Spleen (tissue), 11 donors: ENCODE data around the gene CEP55. TPM values are rescaled to one million over a fixed set of nuclear protein-coding genes. Genes with fewer than 3 reads are reported as not detected.

Experiments
- polyA plus RNA-seq, 3 donors: library from polyadenylated mRNA; stranded (reverse); fragments of 200-250 nt; gene quantifications; one replicate each; pipeline ENCODE4 v1.2.1, GENCODE V29; 2013
- small RNA-seq, 4 donors: library from RNA; depleted of rRNA; stranded (forward); fragments of <200 nt; gene quantifications; one replicate each; pipeline ENCODE3, GENCODE V24; 2016
- total RNA-seq, 7 donors: library from RNA; depleted of rRNA in 3 of 7; stranded (reverse); fragments of >200 nt in 3 of 7; fragmentation: NEBNext Ultra II Directional in 4 of 7; extraction: Animal tissue kit (Norgen Biotek cat#: 25700) in 4 of 7; gene quantifications; one replicate each; pipeline versions ENCODE4 v1.1.0 to v1.2.1, GENCODE V29; 2016 to 2021
- donor health status: healthy with polysubstance abuse.
- donor health status: DM: no; HTN: no; CAD: no; lungs with moderate emphysema.
- donor health status: DM: no; HTN: no; CAD: no.
- donor health status: Bipolar disorder and iron deficiency.
- donor health status: healthy.
- donor health status: DM: no; HTN: no; CAD: no.
- donor health status: DM: yes; HTN: yes; CAD: no.

CEP55 gene
- total and polyA plus RNA-seq, 10 donors, result 0.95 to 6.6 (median 3.1) TPM

Small RNAs within 50 kb of the gene (small RNA-seq; reads per million reads assigned to genes)
- gene RNA5SP323, result 0 to 0.14 (median 0.13) reads per million in 4 donors

Other genes starting within 250 kb of the CEP55 start
- 10 to 100 TPM; 15.1 to 50.8 (median 26.8) TPM for gene MYOF, start 14.3 kb upstream of the CEP55 start, total RNA-seq
- 1 to 10 TPM; 1.5 to 6.0 (median 3.0) TPM for gene MYOF, start 14.3 kb upstream of the CEP55 start, polyA plus RNA-seq
- gene FFAR4, start 70.1 kb downstream of the CEP55 start, total RNA-seq, result under 1 TPM in 1 of 7 donors, not detected in 6; 0.13 TPM
- gene FFAR4, start 70.1 kb downstream of the CEP55 start, polyA plus RNA-seq, result under 1 TPM; 0.02 to 0.06 (median 0.02) TPM
- 1 to 10 TPM in 1 of 7 donors, not detected in 6; 1.3 TPM for gene RBP4, start 104.6 kb downstream of the CEP55 start, total RNA-seq
- under 1 TPM; 0.20 to 0.29 (median 0.23) TPM for gene RBP4, start 104.6 kb downstream of the CEP55 start, polyA plus RNA-seq
- gene PDE6C, start 115.9 kb downstream of the CEP55 start, total RNA-seq, result not detected
- not detected for gene PDE6C, start 115.9 kb downstream of the CEP55 start, polyA plus RNA-seq
- gene FRA10AC1, start 206.0 kb downstream of the CEP55 start, total RNA-seq, result 10 to 100 TPM; 13.0 to 99.5 (median 20.4) TPM
- 10 to 100 TPM in 2 of 3 donors, 1 to 10 TPM in 1; 9.9 to 11.2 (median 10.5) TPM for gene FRA10AC1, start 206.0 kb downstream of the CEP55 start, polyA plus RNA-seq